Heart left ventricle (tissue), 16 donors: ENCODE results near the gene RNF5. TPM values are rescaled to one million over a fixed set of nuclear protein-coding genes. Genes with fewer than 3 reads are reported as not detected.

Source experiments
- ATAC-seq, 4 donors: fragments of 200-7000 bp; cut with Tn5 transposase; one replicate each; pipeline ENCODE4 v1.9.1; 2020 to 2022; ENCODE audit warnings: moderate library complexity in 4 of 4, mild to moderate bottlenecking in 3 of 4, moderate number of reproducible peaks in 1 of 4
- DNase-seq, 5 donors: peaks; one replicate each; pipeline ENCODE4 v3.0.0-alpha.2; 2020
- H3K27ac ChIP-seq, 12 donors: fragments of 200-600 bp; sonication (generic) in 4 of 12; one replicate each; pipeline versions ENCODE4 v1.5.0 to v1.8.0; 2016 to 2022; ENCODE audit warnings: mild to moderate bottlenecking in 2 of 12
- H3K27me3 ChIP-seq, 9 donors: fragments of 200-600 bp; sonication (generic) in 2 of 9; one replicate each; pipeline versions ENCODE4 v1.5.1 to v1.8.0; 2016 to 2022; ENCODE audit warnings: mild to moderate bottlenecking in 3 of 9
- H3K36me3 ChIP-seq, 9 donors: fragments of 200-600 bp; sonication (generic) in 2 of 9; one replicate each; pipeline versions ENCODE4 v1.5.0 to v1.8.0; 2018 to 2022; ENCODE audit warnings: mild to moderate bottlenecking in 2 of 9
- H3K4me1 ChIP-seq, 12 donors: fragments of 200-600 bp; sonication (generic) in 4 of 12; one replicate each; pipeline versions ENCODE4 v1.5.0 to v1.8.0; 2016 to 2022; ENCODE audit warnings: mild to moderate bottlenecking in 3 of 12
- H3K4me3 ChIP-seq, 12 donors: fragments of 200-600 bp; sonication (generic) in 4 of 12; one replicate each; pipeline versions ENCODE4 v1.5.0 to v1.8.0; 2017 to 2022; ENCODE audit warnings: mild to moderate bottlenecking in 9 of 12, moderate library complexity in 4 of 12
- H3K9me3 ChIP-seq, 12 donors: fragments of 200-600 bp; sonication (generic) in 4 of 12; one replicate each; pipeline versions ENCODE4 v1.5.0 to v1.8.0; 2016 to 2022; ENCODE audit warnings: mild to moderate bottlenecking in 1 of 12
- POLR2A ChIP-seq, 2 donors: fragments of 450-650 bp; IDR thresholded peaks; one replicate each; pipeline ENCODE4 v1.6.1; 2017; ENCODE audit warnings: antibody characterized with exemption in 2 of 2, mild to moderate bottlenecking in 2 of 2, moderate library complexity in 2 of 2
- WGBS, 4 donors: extraction: QIAGEN DNeasy Blood & Tissue Kit in 2 of 4; methylation state at CpG; one replicate each; pipeline versions ENCODE4 v1.1.5 to v1.1.7; 2013 to 2018; 5-methylcytosine and 5-hydroxymethylcytosine counted together
- intact Hi-C, 10 donors: fragments of 100-400 bp; cut with DNase I; formaldehyde crosslinking; loops; one replicate each; pipeline versions ENCODE4 v1.11.1 to v1.14.2; 2022
- polyA plus RNA-seq, 2 donors: library from polyadenylated mRNA; stranded (reverse); fragments of 200-250 nt; gene quantifications; one replicate each; pipeline ENCODE4 v1.2.3, GENCODE V29; 2013
- total RNA-seq, 9 donors: library from RNA; depleted of rRNA in 2 of 9; stranded (reverse); fragments of >200 nt in 2 of 9; fragmentation: NEBNext Ultra II Directional in 3 of 9; extraction: Animal tissue kit (Norgen Biotek cat#: 25700) in 3 of 9; gene quantifications; one replicate each; pipeline versions ENCODE4 v1.1.0 to v1.2.4, GENCODE V29; 2016 to 2023
- TF ChIP-seq, protein P1 (sequence below), 12 donors: fragments of 200-600 bp; sonication (generic) in 4 of 12; IDR thresholded peaks; one replicate each; pipeline versions ENCODE4 v1.5.0 to v1.8.0; 2018 to 2022; ENCODE audit warnings: antibody characterized with exemption in 12 of 12, mild to moderate bottlenecking in 5 of 12
- donor health status: ischemic (EF 13 %, LVEDD 7.1; RV severe dilation, severe dysfunction).
- donor health status: healthy with polysubstance abuse.
- donor health status: DM: no; HTN: yes; CAD: no.
- donor health status: DM: no; HTN: no; CAD: no.
- donor health status: ischemic (EF 25% LVEDD 6.9; RV normal size, moderate dysfunction).
- donor health status: ischemic (EF 25% LVEDD 5.7; RV mildly dilated, moderate dysfunction).
- donor health status: healthy.
- donor health status: DM: yes; HTN: yes; CAD: no.
- donor health status: ischemic (EF 35%, LVEDD 5.7; RV mildly dilated, moderate dysfunction).
- donor health status: nonischemic (EF 11% LVEDD 7.7; RV severe dilation, severe dysfunction).
- donor health status: DM: yes; HTN: yes; CAD: no.
- donor health status: PGD.
- donor health status: ischemic (EF 29% LVEDD 5.4; RV normal size, mild dysfunction).
- donor health status: nonischemic (EF 23%, LVEDD 6.1; RV moderate dilation, normal function).

RNF5 gene
- total and polyA plus RNA-seq, 11 donors, result 62.7 to 136 (median 89.9) TPM

DNA sequence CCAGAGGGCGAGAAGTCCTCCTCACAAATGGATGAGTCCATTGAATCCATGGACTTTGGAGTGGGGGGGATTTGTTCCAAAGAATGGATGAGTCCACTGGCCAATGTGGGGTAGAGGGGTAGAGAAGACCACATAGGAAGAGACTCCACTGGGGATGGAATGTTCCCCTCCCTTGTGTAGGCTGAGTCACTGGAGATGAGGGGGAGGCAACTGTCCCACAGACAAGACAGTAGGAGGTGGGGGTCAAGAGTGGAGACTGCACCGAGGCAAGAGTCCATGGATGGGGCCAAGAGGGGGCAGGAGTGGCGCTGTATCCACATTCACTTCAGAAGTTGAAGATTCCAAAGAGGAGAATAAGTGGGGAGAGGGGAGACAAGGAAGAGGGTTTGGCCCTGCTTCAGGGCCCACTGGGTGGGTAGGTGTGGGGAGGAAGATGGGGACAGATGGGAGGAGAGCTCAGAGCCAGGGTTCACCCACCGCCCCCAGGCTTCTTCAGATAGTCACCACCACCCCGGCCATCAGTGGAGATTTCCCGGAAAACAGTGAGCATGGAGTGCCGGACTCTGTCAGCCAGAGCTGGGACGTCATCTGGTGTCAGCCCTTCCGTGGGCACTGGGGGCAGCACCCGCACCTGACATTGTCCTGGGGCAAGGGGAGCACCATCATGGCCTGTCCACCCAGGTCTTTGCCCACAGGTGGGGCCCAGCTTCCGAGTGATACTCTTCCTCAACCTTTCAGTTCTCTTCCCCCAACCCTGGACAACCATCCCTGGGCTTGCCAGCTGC lies 9.2 kb upstream of the RNF5 start:
- Histone ChIP-seq H3K4me3 (no peak overlapping the region), H3K36me3 (peaks cover 0 to 68% (median 55%) of the 10 kb centered on the region in 9 donors), H3K27me3 (no peaks in the 10 kb centered on the region), H3K9me3 (no peaks in the 10 kb centered on the region), H3K27ac (no peak overlapping the region), H3K4me1 (peaks cover 0 to 12% (median 0%) of the 10 kb centered on the region in 12 donors)
- TF ChIP-seq, protein P1, sequence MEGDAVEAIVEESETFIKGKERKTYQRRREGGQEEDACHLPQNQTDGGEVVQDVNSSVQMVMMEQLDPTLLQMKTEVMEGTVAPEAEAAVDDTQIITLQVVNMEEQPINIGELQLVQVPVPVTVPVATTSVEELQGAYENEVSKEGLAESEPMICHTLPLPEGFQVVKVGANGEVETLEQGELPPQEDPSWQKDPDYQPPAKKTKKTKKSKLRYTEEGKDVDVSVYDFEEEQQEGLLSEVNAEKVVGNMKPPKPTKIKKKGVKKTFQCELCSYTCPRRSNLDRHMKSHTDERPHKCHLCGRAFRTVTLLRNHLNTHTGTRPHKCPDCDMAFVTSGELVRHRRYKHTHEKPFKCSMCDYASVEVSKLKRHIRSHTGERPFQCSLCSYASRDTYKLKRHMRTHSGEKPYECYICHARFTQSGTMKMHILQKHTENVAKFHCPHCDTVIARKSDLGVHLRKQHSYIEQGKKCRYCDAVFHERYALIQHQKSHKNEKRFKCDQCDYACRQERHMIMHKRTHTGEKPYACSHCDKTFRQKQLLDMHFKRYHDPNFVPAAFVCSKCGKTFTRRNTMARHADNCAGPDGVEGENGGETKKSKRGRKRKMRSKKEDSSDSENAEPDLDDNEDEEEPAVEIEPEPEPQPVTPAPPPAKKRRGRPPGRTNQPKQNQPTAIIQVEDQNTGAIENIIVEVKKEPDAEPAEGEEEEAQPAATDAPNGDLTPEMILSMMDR (IDR thresholded peaks at IDR 0.05), result peak in 1 of 12 donors; percentile 11
- TF ChIP-seq POLR2A (IDR thresholded peaks at IDR 0.05), result no peak
- DNase-seq, result no peak
- peak in 1 of 4 donors; percentile 11 for ATAC-seq
- intact Hi-C loops, result loop anchor here in 1 of 10 donors (5.0 kb wide), 1 partner anchor 47 kb away; no protein-coding TSS in a partner anchor
- WGBS, 4 donors, result 80 to 91% (median 82%) methylated on average over 11 of the region's 11 CpGs

DNA sequence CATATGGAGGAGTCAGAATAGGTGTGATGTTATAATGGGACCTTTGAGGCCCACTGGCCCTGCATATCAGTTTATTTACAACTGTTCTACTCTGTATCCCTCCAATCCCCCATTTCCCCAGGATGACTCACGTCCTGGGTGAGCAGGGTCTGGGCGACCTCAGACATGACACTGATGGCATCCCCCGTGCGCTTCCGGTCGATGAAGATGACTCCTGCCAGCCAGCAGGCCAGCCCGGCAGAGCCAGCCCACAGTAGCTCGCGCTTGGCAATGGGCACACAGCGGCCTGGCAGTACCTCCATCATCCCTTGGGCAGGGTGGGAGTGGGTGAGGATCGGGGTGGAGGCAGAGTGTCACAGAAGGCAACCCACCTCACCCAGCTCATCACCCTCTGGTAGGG lies 7.9 kb upstream of the RNF5 start:
- intact Hi-C loops, result loop anchor here in 2 of 10 donors (10.0 kb wide), 1 partner anchor 505 kb away; the partner anchor contains the start of genes C6orf47 (in 2 of the 2), CSNK2B (in 2 of the 2), GPANK1 (in 2 of the 2) and LY6G5B (in 2 of the 2)
- no peak overlapping the region for H3K4me3 ChIP-seq
- TF ChIP-seq POLR2A (IDR thresholded peaks at IDR 0.05), result no peak
- TF ChIP-seq, protein P1 (IDR thresholded peaks at IDR 0.05), result no peak
- peaks cover 0 to 25% (median 9%) of the 10 kb centered on the region in 12 donors for H3K4me1 ChIP-seq
- H3K27ac ChIP-seq, result no peak overlapping the region
- H3K27me3 ChIP-seq, result no peaks in the 10 kb centered on the region
- ATAC-seq, result no peak
- DNase-seq, result no peak
- WGBS, 4 donors, result 92 to 96% (median 93%) methylated on average over 10 to 11 of the region's 11 CpGs
- H3K36me3 ChIP-seq, result peaks cover 0 to 60% (median 55%) of the 10 kb centered on the region in 9 donors
- no peaks in the 10 kb centered on the region for H3K9me3 ChIP-seq

DNA sequence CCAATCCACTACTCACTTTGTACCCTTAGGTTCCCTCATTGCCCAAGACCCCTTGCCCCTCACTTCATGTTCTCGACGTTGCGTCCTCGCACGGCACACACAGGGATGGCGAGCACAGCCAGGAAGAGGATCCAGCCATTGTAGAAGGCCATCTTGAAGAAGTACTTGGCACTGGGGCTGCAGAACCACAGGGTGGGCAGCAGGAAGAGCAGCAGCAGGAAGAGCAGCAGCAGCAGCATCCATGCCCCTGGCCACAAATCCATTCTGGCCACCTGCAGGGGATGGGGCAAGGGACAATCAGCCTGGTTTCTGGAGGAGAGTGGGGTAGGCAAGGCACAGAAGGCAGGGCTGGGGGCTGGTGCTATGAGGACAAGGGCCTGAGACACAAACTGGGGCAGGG lies 7.0 kb upstream of the RNF5 start:
- peaks cover 0 to 53% (median 49%) of the 10 kb centered on the region in 9 donors for H3K36me3 ChIP-seq

More for the DNA sequence above, 7.0 kb upstream of the RNF5 start:
- Histone ChIP-seq H3K4me3 (no peak overlapping the region), H3K27me3 (no peaks in the 10 kb centered on the region), H3K4me1 (peaks cover 0 to 28% (median 12%) of the 10 kb centered on the region in 12 donors), H3K27ac (no peak overlapping the region), H3K9me3 (no peaks in the 10 kb centered on the region)
- no peak for TF ChIP-seq POLR2A (IDR thresholded peaks at IDR 0.05)
- TF ChIP-seq, protein P1 (IDR thresholded peaks at IDR 0.05), result no peak
- intact Hi-C loops, result loop anchor here in 2 of 10 donors (10.0 kb wide), 1 partner anchor 506 kb away; the partner anchor contains the start of genes C6orf47 (in 2 of the 2), CSNK2B (in 2 of the 2), GPANK1 (in 2 of the 2) and LY6G5B (in 2 of the 2)
- no peak for ATAC-seq
- DNase-seq, result no peak
- WGBS, 4 donors, result 91 to 96% (median 94%) methylated on average over 6 of the region's 6 CpGs
